ENCODE measurements around the gene RCHY1.
"Not testable (repeated sequence)": the region's sequence is repeated elsewhere in the genome, so short reads cannot be mapped to it uniquely, and the experiment has no call there.

RCHY1 gene

DNA sequence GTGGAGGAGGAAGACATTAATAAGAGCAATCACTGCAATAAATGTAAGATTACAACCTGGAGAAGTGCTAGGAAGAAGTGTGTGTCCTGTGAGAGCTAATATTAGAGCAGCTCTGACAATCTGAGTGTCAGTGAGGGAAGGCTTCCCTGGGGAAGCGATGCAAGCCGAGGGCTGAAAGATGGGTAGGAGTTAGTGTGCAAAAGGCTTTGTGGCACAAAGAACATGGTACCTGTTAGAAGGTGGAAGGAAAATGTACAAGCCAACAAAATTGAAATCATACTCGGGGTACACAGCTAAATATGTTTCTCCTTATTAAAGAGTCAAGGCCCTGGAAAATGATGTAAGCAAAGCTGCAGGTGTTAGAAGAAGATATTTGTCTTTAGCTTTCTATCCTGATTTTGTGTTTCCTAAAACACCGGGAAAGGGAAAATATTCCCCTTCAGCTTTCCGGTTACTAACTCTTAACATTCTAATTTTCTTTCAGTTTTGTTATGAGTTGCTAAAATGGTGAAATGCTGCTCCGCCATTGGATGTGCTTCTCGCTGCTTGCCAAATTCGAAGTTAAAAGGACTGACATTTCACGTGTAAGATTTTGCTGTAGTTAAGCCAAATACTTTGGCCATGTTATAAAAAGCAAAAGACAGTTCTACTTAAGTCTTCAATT, 878 bp upstream of the RCHY1 start:
- DNase-seq: no peak

DNA sequence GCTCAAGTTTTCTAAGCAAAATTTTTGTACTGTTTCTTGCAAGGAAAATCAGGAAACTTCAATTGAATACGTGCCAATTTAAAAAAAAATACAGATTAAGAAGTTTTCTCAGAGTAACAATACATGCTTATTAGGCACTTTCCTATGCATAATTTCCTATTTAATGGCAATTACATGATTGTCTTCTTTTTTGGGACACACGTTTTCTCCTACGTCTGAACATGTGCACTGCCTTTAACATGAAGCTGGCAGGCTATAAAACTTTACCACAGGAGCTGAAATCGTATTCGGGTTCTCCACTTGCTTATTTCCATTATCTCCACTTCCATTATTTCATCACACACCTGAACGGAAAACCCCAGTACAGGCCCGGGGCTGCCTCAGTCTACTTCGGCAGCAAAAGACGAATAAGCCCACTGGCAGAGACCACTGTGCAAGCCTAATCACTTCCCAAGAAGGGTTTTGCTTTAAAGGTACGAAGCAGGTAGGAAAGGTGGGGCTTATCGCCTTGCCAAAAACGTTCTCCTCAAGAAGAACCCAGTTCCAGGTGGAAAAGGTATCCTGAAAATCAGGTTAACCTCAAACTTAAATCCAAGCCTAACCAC, 575 bp downstream of the RCHY1 start:
- DNase-seq: no peak

DNA sequence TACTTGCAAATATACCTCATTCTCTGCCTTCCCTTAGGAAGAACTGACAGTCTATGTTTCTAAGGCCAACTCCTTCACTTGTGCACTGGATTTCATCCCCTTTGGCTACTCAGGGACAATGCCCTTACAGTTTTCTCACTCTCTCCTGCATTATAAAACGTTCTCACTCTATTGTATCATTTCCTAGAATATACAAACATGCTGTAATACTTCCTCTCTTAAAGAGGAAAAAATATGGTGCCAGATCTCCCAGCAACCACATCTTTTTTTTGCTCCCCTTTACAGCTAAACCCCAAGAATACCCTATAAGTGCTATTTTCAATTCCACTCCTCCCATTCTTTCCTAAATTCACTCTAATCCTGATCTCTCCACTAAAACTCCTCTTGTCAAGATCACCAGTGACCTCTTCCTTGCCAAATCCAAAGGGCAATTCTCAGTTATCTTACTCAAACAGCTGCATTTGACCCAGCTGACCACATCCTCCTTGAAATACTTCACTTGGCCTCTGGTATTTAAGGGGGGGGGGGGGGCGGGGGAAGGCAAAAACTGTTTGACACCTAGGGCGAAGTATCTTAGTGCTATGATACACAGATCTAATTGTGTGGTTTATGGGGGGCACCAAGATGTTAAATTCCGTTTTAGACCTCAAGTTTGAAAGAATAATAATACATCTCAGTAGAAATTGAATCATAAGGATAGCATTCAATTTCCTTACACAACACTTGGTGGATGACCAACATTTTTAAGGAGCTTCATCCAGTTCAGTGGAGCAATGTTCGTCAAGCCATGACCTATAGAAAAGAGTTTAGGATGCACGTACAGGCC, 1.6 kb downstream of the RCHY1 start:
- DNase-seq: no peak

DNA sequence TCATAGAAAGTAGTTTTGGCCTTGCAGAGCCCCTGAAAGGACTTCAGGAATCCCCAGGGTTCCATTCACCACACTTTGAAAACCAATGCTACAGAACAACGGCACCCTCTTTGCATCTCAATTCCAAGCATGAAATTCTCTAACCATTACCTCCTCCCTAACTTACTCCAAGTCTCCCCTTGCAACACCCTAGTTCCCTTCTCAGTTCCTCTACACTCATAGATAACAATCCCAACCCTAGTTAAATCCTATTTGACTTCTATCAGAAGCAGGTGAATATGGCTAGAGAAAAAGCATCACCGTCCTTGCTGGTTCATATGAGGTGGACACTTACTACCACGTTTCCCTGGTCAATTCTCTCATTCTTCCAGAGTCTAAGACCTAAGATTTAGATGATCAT, 2.4 kb downstream of the RCHY1 start:
- DNase-seq: no peak

DNA sequence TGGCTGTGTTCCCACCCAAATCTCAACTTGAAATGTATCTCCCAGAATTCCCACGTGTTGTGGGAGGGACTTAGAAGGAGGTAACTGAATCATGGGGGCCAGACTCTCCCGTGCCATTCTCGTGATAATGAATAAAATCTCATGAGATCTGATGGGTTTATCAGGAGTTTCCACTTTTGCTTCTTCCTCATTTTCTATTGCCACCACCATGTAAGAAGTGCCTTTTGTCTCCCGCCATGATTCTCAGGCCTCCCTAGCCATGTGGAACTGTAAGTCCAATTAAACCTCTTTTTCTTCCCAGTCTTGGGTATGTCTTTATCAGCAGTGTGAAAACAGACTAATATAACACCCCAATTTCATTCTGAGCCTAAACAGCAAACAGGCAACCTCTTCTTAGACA, 4.6 kb downstream of the RCHY1 start:
- not testable (repeated sequence) for DNase-seq

DNA sequence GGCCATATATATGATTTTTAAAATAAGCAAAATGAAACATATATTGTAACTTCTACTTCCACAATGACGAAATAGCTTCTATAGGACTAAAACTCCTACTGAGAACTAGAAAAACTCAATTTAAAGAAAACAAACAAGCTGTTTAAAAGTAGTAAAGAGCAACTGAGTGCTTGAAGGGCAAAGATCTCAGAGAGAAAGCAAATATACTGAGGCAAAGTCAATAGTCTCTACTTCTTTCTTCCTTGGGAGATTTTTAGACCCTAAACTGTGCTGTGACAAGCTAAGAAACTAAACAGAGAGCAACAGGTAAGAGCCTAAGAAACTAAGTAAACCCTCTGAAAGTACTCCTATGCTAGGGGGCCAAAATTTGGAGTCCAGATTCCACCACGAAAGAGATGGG, 8.6 kb downstream of the RCHY1 start:
- no peak for DNase-seq

DNA sequence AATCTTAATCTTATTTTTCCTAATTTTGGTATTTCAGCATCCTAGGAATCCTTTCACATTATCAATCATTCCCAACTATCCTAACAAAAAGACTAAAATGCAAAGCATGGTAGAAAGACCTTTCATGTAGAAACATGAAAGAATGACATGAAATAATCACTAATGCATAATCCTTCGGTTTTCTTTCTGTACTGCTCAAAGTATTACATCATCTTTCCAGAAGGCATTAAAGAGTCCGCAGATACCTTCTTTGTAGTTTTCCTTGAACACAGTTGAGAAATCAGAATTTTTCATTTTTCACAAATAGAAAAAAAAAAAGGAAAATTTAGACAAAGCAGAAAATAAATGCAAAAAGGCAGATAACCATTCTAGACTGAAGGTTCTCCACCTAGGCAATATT, 11.5 kb downstream of the RCHY1 start:
- no peak for DNase-seq

DNA sequence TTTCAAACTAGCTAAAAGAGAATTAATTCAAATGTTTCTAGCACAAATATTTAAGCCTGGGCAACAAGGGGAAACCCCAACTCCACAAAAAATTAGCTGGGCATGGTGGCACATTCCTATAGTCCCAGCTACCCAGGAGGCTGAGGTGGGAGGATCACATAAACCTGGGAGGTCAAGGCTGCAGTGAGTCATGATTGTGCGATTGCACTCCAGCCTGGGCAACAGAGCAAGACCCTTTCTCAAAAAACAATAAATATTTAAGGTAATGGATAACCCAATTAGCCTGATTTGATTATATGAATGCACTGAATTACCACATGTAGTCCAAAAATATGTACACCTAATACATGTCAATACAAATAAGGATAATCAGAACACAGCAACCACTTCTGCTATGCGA, 14.3 kb downstream of the RCHY1 start:
- no peak for DNase-seq

DNA sequence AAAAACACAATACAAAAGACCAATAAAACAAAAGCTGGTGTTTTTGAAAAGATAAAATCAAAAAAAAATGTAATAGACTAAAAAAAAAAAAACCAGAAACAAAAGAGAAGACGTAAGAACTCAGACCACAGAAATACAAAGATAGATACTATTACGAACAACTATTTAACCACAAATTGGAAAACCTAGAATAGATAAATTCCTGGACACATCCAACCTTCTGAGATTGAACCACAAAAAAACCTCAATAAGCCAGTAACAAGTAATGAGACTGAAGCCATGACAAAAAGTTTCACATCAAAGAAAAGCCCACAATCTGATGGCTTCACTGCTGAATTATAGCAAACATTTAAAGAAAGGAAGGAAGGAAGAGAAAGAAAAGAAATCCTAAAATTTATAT, 16.2 kb downstream of the RCHY1 start:
- no peak for DNase-seq

DNA sequence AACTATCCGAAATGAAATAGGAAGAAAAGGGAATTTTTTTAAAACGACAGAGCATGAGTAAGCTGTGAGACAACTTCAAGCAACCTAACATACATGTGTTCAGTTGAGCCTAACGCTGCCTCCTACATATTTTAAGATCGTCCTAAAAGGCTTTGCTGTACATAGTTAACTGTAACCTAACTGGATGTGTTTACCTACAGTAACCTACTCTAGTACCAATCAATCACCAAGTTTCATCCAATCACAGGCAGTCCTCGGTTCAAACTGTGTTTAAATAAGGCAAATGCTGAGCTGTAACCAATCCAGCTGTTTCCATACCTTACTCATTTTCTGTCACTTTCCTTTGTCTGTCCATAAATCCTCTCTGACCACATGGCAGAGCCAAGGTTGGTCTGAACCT, 17.1 kb downstream of the RCHY1 start:
- DNase-seq: no peak

DNA sequence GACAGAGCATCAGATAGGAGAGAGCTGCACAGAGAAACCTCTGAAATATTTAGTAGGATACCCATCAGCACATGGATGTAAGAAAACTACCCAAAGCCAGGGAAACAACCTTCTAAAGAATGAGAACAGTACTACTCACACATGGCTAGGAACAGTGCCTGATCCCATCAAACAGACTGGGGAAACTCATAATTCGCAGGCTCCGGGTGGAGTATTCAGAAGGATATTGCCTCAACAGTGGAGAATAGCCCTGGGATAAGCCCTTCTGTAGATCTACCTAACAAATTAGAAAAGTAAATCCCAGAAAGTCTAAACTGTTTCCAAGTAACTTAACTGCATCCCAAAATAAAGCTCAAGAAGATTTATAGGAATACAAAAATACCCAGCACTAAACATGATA, 17.8 kb downstream of the RCHY1 start:
- no peak for DNase-seq

DNA sequence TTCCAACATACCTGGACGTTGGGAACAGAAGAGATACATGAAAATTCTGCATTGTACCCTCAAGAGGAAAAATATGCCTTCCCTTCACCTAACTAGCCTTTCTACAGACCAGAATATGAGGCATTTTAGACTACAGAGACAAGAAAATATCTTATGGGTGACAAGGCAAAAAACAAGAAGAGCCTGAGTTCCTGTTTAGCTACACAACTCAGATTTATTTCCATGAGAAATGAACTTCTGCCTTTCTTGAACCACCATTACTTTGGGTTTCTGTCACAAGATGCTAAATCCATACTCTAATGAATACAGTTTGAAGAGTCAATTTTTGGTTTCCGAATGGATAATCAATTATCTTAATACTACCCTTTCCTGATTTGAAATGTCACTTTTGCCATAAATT, 18.7 kb downstream of the RCHY1 start:
- no peak for DNase-seq

DNA sequence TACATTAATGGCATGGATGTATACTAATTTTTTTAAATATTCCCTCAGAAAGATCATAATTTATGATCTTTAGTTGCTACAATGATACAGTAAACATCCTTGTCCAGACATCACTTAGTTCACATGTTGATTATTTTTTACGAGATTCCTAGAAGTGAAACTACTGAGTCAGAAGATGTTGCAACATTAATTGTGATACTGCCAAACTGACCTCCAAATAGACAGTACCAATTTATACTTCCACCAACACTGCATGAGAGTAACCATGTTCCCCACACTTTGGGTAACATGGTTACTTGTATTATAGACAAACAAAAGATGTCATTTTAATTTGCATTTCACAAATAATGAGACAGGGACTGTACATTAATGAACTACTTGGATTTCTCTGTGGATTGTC, 19.6 kb downstream of the RCHY1 start:
- no peak for DNase-seq

DNA sequence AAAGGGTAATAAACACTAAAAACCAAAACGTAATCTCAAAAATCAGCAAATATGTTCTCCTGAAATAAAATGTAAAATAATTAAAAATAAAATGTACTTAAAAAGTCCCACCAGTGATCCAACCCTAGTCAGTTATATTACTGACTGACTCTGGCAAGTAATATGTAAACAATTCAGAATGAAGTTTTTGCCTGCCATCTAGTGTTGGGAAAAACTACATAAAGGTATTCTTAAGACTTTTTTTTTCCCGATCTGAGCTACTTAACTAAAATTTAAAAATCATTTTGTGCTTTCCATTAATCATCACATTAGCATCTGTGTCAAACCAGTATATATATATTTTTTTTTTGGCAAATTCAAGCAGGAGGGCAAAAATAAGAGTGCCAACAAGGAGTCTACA, 24.0 kb downstream of the RCHY1 start:
- DNase-seq: no peak

DNA sequence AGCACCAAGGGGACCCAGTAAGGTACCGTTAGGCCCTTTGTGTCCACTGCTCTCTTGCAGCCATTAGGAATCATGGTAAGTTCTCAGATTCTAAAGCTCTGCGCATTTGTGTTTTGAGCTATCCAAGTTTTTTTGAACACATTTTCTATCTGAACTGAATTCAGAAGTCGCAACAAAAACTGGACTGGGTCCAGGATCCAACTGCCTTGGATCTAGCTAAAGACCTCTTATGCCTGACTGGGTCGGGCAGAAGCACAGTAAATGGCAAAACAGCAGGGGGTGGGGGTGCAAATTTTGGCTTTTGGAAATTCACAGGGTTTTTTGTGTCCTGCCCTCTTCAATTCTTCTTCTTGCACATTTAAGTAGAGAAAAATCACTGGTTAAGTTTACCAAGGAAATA, 30.0 kb downstream of the RCHY1 start:
- DNase-seq: no peak

DNA sequence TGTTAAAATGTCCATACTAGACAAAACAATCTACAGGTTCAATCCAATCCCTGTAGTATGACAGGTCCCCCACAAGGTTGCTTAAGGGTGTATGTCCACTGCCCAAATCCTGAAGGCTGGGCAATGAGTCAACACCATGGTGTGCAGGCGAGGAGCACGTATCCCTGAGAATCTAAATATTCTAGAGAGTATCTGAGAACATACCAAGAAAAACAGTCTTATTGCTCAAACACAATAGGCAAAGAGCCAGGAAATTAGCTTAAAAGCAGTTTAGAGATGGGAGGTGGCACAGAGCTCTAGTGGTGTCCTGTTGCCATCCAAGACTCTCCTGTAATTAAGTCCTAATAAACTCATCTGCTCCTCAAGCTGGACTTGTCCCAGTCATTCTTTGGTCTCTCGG, 37.0 kb downstream of the RCHY1 start:
- DNase-seq: no peak

DNA sequence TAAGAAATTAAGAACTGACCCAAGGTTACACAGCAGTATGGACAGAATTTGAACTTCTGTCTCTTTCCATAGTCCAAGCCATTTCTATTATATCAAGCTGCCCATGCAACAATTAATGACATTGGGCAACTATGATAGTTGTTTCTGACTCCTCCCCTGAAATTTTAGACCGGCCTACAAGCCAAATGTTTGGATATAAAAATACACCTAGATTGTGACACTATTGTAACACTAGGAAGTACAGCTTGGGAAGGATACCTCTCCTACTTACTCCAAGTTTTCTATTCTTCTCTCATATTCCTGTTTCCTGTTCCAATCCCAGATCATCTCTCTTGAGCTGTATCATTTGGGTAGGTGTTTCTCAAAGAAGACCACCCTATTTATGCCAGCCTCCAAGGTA, 43.5 kb downstream of the RCHY1 start:
- no peak for DNase-seq

DNA sequence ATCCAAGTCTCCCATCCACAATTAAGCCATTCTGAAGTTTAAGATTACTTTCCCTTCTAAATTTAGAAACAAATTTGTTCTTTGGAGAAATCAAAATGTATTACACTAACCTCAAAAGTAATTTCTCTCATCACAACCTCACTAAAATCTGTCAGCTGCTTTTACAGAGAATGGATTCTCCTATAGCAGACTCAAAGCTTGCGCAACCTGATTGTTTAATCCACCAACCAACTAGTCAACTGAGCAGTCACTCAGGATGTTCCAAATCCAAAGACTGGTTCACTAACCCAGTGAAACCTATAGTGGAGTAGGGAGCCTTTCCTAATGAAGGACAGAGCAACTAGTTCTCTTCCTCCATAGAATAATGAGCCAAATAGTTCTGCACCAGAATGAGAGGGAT, 44.3 kb downstream of the RCHY1 start:
- DNase-seq: no peak

DNA sequence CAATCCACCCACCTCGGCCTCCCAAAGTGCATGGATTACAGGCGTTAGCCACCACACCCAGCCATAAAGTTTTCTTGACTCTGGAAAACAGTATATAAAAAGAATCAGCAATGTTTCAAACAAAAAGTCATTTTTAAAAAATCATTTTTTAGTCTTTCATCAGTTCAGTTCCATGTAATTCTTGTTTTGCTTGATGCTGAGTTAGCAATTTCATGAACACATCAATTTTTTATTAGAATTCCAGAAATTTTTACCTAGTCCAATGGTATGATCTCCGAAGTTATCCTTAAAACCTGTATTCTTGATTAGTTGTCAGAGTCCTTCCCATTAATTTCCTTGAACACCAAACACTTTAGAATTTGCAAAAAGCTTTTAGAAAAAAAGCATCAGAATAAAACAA, 56.8 kb downstream of the RCHY1 start:
- DNase-seq: no peak

DNA sequence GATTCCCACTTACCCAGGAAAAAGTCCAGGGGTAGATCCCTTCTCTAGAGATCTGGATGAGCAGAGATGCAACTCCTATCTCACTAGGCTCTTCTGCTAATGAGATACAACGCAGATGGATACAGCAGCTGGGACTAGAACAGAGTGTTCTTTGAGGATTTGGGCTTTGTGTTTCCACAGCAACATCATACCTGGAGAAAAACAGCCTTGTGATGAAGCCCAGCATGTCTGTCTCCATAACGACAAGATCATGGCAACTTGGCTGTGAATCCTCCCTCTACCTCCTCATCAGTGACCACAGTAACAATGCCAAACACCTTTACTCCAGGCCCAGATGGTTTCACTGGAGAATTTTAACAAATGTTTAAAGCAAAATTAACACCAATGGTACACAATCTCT, 80.1 kb downstream of the RCHY1 start:
- DNase-seq: no peak

DNA sequence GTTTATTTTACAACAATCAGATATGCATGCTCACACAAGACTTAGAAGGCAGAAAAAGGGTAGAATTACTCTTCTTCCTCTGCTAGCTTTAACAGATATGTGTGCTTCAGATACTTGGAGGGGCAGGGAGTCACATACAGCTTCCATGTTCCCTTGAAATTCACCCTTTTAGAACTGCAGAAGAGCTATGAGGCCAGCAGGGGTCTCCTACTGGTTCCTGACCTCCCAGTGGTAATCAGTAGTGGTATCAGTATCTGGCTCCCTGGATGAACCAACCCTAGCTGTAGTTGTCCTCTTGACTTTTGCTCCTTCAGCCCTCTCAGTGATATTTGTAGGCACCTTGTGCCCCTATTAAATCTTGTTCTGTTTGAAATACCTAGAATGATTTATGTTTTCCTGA, 81.5 kb downstream of the RCHY1 start:
- DNase-seq: no peak

DNA sequence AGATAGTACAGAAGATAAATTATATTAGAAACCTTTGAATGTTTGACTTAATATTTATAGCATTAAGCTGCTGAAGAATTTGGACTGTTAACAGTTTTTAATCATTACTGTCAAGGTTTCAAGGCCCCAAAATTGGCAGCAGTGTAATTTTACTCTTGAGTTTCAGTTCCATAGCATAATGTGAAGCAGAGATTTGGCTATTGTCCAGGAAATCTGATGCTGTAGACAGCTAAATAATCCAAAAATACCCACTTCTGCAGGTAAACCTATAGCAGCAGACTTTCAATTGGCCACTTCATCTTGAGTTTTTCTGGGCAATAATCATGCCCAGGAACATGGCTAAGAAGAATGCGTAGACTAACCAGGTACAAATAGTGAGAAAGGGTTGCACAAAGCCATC, 85.0 kb downstream of the RCHY1 start:
- DNase-seq: no peak

Measured in right hindlimb (tissue), 1 donor.